Measurements from ENCODE around the gene EXOC3L4. TPM values are rescaled to one million over a fixed set of nuclear protein-coding genes. Genes with fewer than 3 reads are reported as not detected.

The EXOC3L4 gene
- total and polyA plus RNA-seq, 2 of the 8 experiments (the other 6 are each of a cell fraction or from before 2014, with no cell fraction given) = 0.45 to 0.57 TPM

- no peak for TF ChIP-seq CHD7 (IDR thresholded peaks at IDR 0.05; ENCODE audit: insufficient replicate concordance, low read length)
- TF ChIP-seq ASH2L (IDR thresholded peaks at IDR 0.05; ENCODE audit: low read length) = peak; percentile 42
- peak; percentile 74 for TF ChIP-seq BACH1 (IDR thresholded peaks at IDR 0.05; ENCODE audit: low read length)
- TF ChIP-seq SP2 (IDR thresholded peaks at IDR 0.05; ENCODE audit: low read length) = no peak
- TF ChIP-seq NRF1 (IDR thresholded peaks at IDR 0.05; ENCODE audit: low read depth, low read length) = no peak
- no peak for TF ChIP-seq JUN (IDR thresholded peaks at IDR 0.05; ENCODE audit: low read depth, low read length)
- no peak for TF ChIP-seq SAP30 (IDR thresholded peaks at IDR 0.05; ENCODE audit: insufficient read depth, insufficient replicate concordance, low read length)
- no peak for TF ChIP-seq EP300 (IDR thresholded peaks at IDR 0.05; ENCODE audit: borderline replicate concordance in 1 of 2, low read depth in 2 of 2, low read length in 2 of 2)
- no peak for TF ChIP-seq TBP (IDR thresholded peaks at IDR 0.05; ENCODE audit: low read depth, low read length)
- TF ChIP-seq MAFK (IDR thresholded peaks at IDR 0.05; ENCODE audit: low read depth, low read length) = no peak
- no peak for TF ChIP-seq POLR2A (IDR thresholded peaks at IDR 0.05; ENCODE audit: control extremely low read depth in 1 of 2, low read depth in 2 of 2, low read length in 2 of 2)
Observed at GRCh38 chr14:103104654-103105452, 10.3 kb downstream of the EXOC3L4 start (continued).

All from H1 (cell line).